Activated CD8-positive, alpha-beta memory T cell treated with anti-CD3 and anti-CD28 coated beads for 24 hours (primary cell): ENCODE data around the gene FLT1.

Source experiments
- DNase-seq: peaks from one replicate; pipeline ENCODE4 v3.0.0-alpha.2; 2020

The FLT1 gene

GRCh38 chr13:28494778-28495537, at the start of gene FLT1:
Gene FLT1, minus strand, starts transcription at chr13:28495128. Its CDS starts 285 bp downstream, at chr13:28494843.
- peak; percentile 68 for DNase-seq

GRCh38 chr13:28544026-28544425, 49.1 kb upstream of the FLT1 start:
- DNase-seq, result no peak

GRCh38 chr13:28542804-28543203, 47.9 kb upstream of the FLT1 start:
- DNase-seq, result no peak

GRCh38 chr13:28541966-28542365, 47.0 kb upstream of the FLT1 start:
- no peak for DNase-seq

GRCh38 chr13:28540612-28541011, 45.7 kb upstream of the FLT1 start:
- DNase-seq, result no peak

- DNase-seq, result no peak
Measured at GRCh38 chr13:28539625-28540286, 44.8 kb upstream of the FLT1 start.

- DNase-seq, result no peak
Measured at GRCh38 chr13:28538932-28539331, 44.0 kb upstream of the FLT1 start.

- DNase-seq, result no peak
Measured at GRCh38 chr13:28537171-28537570, 42.2 kb upstream of the FLT1 start.

- DNase-seq, result no peak
Measured at GRCh38 chr13:28536371-28536770, 41.4 kb upstream of the FLT1 start.

- DNase-seq, result no peak
Measured at GRCh38 chr13:28535734-28536133, 40.8 kb upstream of the FLT1 start.

GRCh38 chr13:28534801-28535200, 39.9 kb upstream of the FLT1 start:
- DNase-seq, result no peak

GRCh38 chr13:28534210-28534609, 39.3 kb upstream of the FLT1 start:
- DNase-seq, result no peak

GRCh38 chr13:28533441-28534166, 38.7 kb upstream of the FLT1 start:
- DNase-seq, result no peak

- DNase-seq, result no peak
Measured at GRCh38 chr13:28533125-28533436, 38.2 kb upstream of the FLT1 start.

GRCh38 chr13:28532388-28533124, 37.6 kb upstream of the FLT1 start:
- DNase-seq, result no peak

- DNase-seq, result no peak
Measured at GRCh38 chr13:28531845-28532387, 37.0 kb upstream of the FLT1 start.

- no peak for DNase-seq
Measured at GRCh38 chr13:28531077-28531844, 36.3 kb upstream of the FLT1 start.

- DNase-seq, result no peak
Measured at GRCh38 chr13:28530729-28531076, 35.8 kb upstream of the FLT1 start.

- DNase-seq, result no peak
Measured at GRCh38 chr13:28529836-28530235, 34.9 kb upstream of the FLT1 start.

GRCh38 chr13:28528848-28529247, 33.9 kb upstream of the FLT1 start:
- no peak for DNase-seq

GRCh38 chr13:28528388-28528787, 33.5 kb upstream of the FLT1 start:
- no peak for DNase-seq

GRCh38 chr13:28527629-28528028, 32.7 kb upstream of the FLT1 start:
- DNase-seq, result no peak
